T-helper 1 cell treated with Interleukin-12 subunit alpha and Interleukin-12 subunit beta and Interleukin-4 antibody, amounts not matched to agents 30 μg/mL and 1 μg/mL, for 36 hours (primary cell): ENCODE measurements around the gene SMIM29.

ENCODE experiments used
- H3K27ac Mint-ChIP-seq: one replicate; pipeline ENCODE4 v1.8.0; 2021; ENCODE audit warnings: mild to moderate bottlenecking, mixed read lengths
- H3K27me3 Mint-ChIP-seq: one replicate; pipeline ENCODE4 v1.8.0; 2021; ENCODE audit warnings: low read depth, mixed read lengths
- H3K36me3 Mint-ChIP-seq: one replicate; pipeline ENCODE4 v1.8.0; 2021; ENCODE audit warnings: low read depth, mixed read lengths
- H3K4me1 Mint-ChIP-seq: one replicate; pipeline ENCODE4 v1.8.0; 2021; ENCODE audit warnings: low read depth, mixed read lengths
- H3K4me3 Mint-ChIP-seq: one replicate; pipeline ENCODE4 v1.8.0; 2021; ENCODE audit warnings: mild to moderate bottlenecking, moderate library complexity, mixed read lengths
- H3K9me3 Mint-ChIP-seq: one replicate; pipeline ENCODE4 v1.8.0; 2021; ENCODE audit warnings: mixed read lengths

SMIM29 gene

DNA sequence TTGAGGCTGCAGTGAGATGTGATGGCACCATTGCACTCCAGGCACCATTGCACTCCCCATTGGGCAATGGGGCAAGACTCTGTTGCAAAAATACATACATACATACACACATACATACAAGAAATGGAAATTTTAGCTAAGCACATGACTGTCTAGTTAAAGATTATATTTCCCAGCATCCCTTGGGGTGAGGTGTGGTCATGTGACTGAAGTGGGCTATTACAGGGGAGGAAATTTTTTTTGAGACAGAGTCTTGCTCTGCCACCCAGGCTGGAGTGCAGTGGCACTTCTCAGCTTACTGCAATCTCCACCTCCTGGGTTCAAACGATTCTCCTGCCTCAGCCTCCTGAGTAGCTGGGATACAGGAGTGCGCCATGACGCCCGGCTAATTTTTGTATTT lies 44.1 kb downstream of the SMIM29 start:
- H3K36me3 Mint-ChIP-seq = no peaks in the 10 kb centered on the region
- H3K4me1 Mint-ChIP-seq = peaks cover 7% of the 10 kb centered on the region
- no peaks in the 10 kb centered on the region for H3K27me3 Mint-ChIP-seq
- H3K4me3 Mint-ChIP-seq = no peak overlapping the region
- H3K9me3 Mint-ChIP-seq = no peaks in the 10 kb centered on the region
- no peak overlapping the region for H3K27ac Mint-ChIP-seq

DNA sequence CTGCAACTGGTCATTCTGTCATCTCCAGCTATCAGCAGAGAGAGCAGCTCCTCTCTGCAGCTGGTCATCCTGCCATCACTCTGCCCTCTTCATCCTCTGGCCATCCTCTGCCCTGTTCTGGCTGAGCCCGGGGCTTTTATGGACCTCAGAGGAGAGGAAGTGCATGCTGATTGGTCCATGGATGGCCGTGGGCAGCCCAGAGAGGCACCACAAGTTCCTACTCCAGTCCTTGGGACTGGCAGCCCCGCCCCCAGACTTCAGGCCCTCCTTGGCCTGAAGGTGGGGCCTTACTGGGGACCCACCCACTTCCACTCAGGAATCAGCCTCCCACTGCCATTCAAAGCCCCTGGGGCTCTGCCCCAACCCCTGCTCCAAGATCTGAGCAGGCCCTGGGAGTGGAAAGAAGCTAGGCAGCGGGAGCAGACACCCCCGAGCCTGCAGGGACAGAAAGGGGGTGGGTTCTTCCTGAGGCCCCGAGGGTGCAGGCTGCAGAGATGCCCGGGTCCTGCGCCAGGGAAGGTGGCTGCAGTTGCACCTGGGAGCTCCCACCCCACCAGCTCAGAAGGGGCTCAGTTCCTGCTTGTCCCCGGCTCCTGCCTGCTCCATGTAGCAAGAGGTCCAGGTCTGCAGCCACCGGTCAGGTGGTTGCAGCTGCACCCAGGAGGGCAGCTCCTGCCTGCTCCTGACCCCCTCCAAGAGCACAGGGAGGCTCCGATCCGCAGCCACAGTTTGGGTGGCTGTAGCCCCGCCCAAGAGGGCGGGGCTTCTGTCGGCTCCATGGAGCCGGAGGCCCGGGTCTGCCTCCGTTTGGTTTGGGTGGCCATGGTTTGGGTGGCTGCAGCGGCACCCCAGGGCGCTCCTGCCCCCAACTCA lies 46.2 kb downstream of the SMIM29 start:
- Mint-ChIP-seq H3K9me3 (no peaks in the 10 kb centered on the region), H3K36me3 (no peaks in the 10 kb centered on the region), H3K27ac (no peak overlapping the region), H3K27me3 (peaks cover 4% of the 10 kb centered on the region), H3K4me1 (peaks cover 3% of the 10 kb centered on the region), H3K4me3 (no peak overlapping the region)

DNA sequence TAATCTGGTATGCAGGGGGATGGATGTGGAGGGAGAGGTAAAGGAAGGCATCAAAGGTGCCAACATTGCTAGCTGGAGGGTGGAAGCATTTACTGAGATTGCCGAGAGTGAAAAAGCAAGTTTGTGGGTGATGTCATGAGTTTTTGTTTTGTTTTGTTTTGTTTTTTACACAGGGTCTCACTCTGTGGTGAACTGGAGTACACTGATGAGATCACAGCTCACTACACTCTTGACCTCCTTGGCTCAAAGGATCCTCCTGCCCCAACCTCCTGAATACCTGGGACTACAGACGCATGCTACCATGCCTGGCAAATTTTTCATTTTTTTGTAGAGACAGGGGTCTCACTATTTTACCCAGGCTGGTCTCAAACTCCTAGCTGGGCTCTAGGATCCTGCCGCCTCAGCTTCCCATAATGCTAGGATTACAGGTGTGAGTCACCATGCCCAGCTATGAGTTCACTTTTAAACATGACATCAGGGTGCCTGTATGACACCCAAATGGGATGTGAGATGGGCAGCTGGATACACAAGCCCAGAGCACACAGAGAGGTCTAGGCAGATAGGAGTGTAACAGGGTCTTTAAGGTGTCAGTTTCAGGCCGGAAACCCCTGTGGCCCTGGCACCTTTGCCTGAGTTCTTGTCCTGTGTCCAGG lies 47.2 kb downstream of the SMIM29 start:
- H3K36me3 Mint-ChIP-seq = no peaks in the 10 kb centered on the region
- H3K27me3 Mint-ChIP-seq = peaks cover 4% of the 10 kb centered on the region
- H3K27ac Mint-ChIP-seq = no peak overlapping the region
- no peaks in the 10 kb centered on the region for H3K9me3 Mint-ChIP-seq
- H3K4me1 Mint-ChIP-seq = peaks cover 3% of the 10 kb centered on the region
- no peak overlapping the region for H3K4me3 Mint-ChIP-seq

DNA sequence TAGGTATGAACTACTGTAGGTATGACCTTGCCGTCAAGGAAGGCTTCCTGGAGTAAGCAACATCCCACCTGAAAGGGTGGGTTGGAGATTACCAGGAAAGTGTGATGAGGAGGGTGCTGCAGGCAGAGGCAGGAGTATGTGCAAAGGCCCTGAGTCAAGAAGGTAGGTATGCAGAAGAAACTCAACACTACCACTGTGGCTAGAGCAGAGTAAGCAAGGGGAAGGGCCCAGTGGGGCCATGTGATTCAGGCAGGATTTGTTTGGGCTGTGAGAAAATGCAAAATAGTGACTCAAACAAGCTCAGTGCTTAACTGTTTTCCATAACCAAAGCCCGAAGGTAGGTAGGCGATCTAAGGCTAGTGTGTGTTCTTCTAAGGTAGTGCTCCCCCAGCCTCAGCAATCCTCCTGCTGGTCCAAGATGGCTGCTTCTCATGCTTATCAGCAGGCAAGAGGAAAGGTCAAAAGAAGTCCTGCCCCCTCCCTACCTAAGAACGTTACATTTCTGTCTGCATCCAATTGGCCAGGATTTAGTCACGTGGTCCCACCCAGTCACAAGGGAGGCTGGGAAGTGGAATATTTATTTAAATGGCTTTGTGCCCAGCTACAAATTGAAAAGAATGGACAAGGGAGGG lies 48.4 kb downstream of the SMIM29 start:
- peaks cover 6% of the 10 kb centered on the region for H3K27me3 Mint-ChIP-seq
- H3K27ac Mint-ChIP-seq = no peak overlapping the region
- H3K36me3 Mint-ChIP-seq = no peaks in the 10 kb centered on the region
- peaks cover 6% of the 10 kb centered on the region for H3K4me1 Mint-ChIP-seq
- no peak overlapping the region for H3K4me3 Mint-ChIP-seq
- no peaks in the 10 kb centered on the region for H3K9me3 Mint-ChIP-seq

DNA sequence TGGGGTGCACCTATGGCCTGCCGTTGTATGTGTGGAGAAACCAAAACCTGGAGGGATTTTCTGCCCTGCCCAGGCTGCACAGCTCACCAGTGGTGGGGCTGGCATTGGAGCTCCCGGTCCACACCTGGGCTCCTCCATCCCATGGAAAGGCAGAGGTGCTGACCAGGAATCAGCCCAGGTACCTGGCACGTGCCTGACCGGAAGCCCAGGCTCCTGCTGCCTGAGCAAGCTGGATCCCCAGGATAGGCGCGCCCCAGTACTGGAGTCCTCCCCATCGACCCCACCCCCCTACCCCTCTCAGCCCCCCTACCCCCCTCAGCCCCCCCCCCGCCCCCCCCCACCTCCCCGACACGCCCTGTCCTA lies 52.0 kb downstream of the SMIM29 start:
- H3K9me3 Mint-ChIP-seq = no peaks in the 10 kb centered on the region
- H3K36me3 Mint-ChIP-seq = no peaks in the 10 kb centered on the region
- H3K4me1 Mint-ChIP-seq = peaks cover 6% of the 10 kb centered on the region
- H3K27me3 Mint-ChIP-seq = peaks cover 14% of the 10 kb centered on the region
- H3K4me3 Mint-ChIP-seq = peak overlapping the region; percentile 74
- H3K27ac Mint-ChIP-seq = no peak overlapping the region
